Ovary (tissue), 9 donors: ENCODE data around the gene SLC9A7. TPM values are rescaled to one million over a fixed set of nuclear protein-coding genes. Genes with fewer than 3 reads are reported as not detected.

Source experiments
- DNase-seq, 5 donors: peaks; one replicate each; pipeline ENCODE4 v3.0.0-alpha.2; 2019 to 2020
- H3K27ac ChIP-seq, 2 donors: fragments of 200-600 bp; one replicate each; pipeline versions ENCODE4 v1.5.1 to v1.8.0; 2019 to 2022
- H3K27me3 ChIP-seq: fragments of 200-600 bp; one replicate; pipeline ENCODE4 v1.8.0; 2022
- H3K36me3 ChIP-seq: fragments of 200-600 bp; sonication (generic); one replicate; pipeline ENCODE4 v1.5.1; 2019
- H3K4me1 ChIP-seq: one replicate; pipeline ENCODE4 v1.8.1; 2013; ENCODE audit warnings: mild to moderate bottlenecking, moderate library complexity; ENCODE audit not compliant: insufficient read depth
- H3K4me3 ChIP-seq: fragments of 200-600 bp; sonication (generic); one replicate; pipeline ENCODE4 v1.5.1; 2017
- H3K9me3 ChIP-seq, 2 donors: fragments of 200-600 bp in 1 of 2; sonication (generic) in 1 of 2; one replicate each; pipeline versions ENCODE4 v1.5.1 to v1.8.1; 2013 to 2019; ENCODE audit warnings: mild to moderate bottlenecking in 1 of 2, moderate library complexity in 1 of 2
- EP300 ChIP-seq: sonication (generic); formaldehyde crosslinking; IDR thresholded peaks from one replicate; pipeline ENCODE4 v1.6.1; 2017; ENCODE audit warnings: antibody characterized with exemption
- POLR2A ChIP-seq: fragments of 450-650 bp; IDR thresholded peaks from one replicate; pipeline ENCODE4 v1.6.1; 2017; ENCODE audit warnings: antibody characterized with exemption, mild to moderate bottlenecking, moderate library complexity
- WGBS, 3 donors: extraction: QIAGEN DNeasy Blood & Tissue Kit in 1 of 3; methylation state at CpG; one replicate each; pipeline versions ENCODE4 v1.1.5 to v1.1.7; 2013 to 2017; 5-methylcytosine and 5-hydroxymethylcytosine counted together
- intact Hi-C, 4 donors: fragments of 100-400 bp; cut with DNase I; formaldehyde crosslinking; loops; one replicate each; pipeline versions ENCODE4 v1.11.0 to v1.15.1; 2022 to 2023
- polyA plus RNA-seq, 2 donors: library from polyadenylated mRNA; stranded (reverse); fragments of 200-250 nt in 1 of 2; fragments of 350-450 nt in 1 of 2; fragmentation: Illumina TruSeq in 1 of 2; extraction: RNeasy Lipid Tissue Mini Kit (QIAGEN cat#74804) in 1 of 2; gene quantifications; one replicate each; pipeline ENCODE4 v1.2.3, GENCODE V29; 2013 to 2014
- total RNA-seq, 7 donors: library from RNA; depleted of rRNA in 2 of 7; stranded (reverse); fragments of >200 nt in 2 of 7; fragmentation: NEBNext Ultra II Directional in 3 of 7; extraction: Animal tissue kit (Norgen Biotek cat#: 25700) in 3 of 7; gene quantifications; one replicate each; pipeline versions ENCODE4 v1.1.0 to v1.2.4, GENCODE V29; 2016 to 2023
- TF ChIP-seq, protein P1 (sequence below), 3 donors: fragments of 450-650 bp in 2 of 3; fragments of 200-600 bp in 1 of 3; IDR thresholded peaks; one replicate each; pipeline versions ENCODE4 v1.5.1 to v1.8.0; 2016 to 2022; ENCODE audit warnings: antibody characterized with exemption in 3 of 3, mild to moderate bottlenecking in 1 of 3
- donor health status: DM: no; HTN: no; CAD: no; lungs with moderate emphysema.
- donor health status: DM: no; HTN: no; CAD: no.
- donor health status: Bipolar disorder and iron deficiency.
- donor health status: DM: yes; HTN: yes; CAD: no.
- donor health status: DM: no; HTN: no; CAD: no.
- donor health status: DM: yes; HTN: yes; CAD: no.

Gene SLC9A7
- total and polyA plus RNA-seq, 9 donors: 2.2 to 22.3 (median 9.1) TPM

DNA sequence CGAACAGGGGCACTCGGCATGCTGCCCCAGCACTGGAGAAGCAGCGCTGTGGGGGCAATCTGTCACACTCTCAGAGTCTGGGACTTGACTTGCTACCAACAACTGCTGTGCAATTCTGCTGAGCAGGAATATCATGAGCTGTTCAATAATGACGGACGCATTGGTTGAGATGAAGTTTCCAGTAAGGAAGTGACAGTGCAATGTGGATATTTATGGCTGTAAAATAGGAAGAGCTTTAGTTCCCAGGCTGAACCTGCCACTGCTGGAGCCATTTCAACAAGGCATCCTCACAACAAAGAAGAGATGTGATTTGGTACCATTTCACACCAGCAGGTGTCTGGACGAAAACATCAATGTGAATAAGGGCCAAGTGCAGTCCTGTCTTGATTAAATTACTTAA lies 161.1 kb downstream of the SLC9A7 start:
- 64 to 77% (median 71%) methylated on average over 6 of the region's 6 CpGs for WGBS, 3 donors
- no peak for TF ChIP-seq POLR2A
- H3K27me3 ChIP-seq: no peaks in the 10 kb centered on the region
- no peak for DNase-seq
- no peaks in the 10 kb centered on the region for H3K9me3 ChIP-seq
- H3K4me3 ChIP-seq: no peak overlapping the region
- H3K4me1 ChIP-seq: peaks cover 2% of the 10 kb centered on the region
- no peak overlapping the region for H3K27ac ChIP-seq
- intact Hi-C loops: no loop called here
- H3K36me3 ChIP-seq: no peaks in the 10 kb centered on the region

DNA sequence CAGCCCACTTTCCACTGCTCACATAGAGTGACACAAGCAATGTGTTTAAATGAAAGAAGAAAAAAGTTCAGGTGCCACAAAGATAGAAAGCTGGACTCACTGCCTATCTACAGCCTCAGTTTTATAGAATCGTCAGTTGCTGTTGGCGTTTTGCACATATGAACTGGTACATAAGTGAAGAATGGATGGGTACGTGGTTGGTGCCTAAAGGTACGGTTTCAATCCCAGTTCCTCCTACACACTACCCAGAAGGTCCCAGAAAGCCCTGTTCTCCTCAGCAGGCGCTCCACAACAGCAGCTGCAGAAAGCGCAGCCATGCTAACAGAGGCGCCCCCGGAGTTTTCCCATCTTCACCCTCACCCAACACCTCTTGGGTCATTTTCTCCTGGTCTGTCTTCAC lies 161.7 kb downstream of the SLC9A7 start:
- intact Hi-C loops: no loop called here
- Histone ChIP-seq H3K27me3 (no peaks in the 10 kb centered on the region), H3K27ac (no peak overlapping the region), H3K9me3 (no peaks in the 10 kb centered on the region), H3K36me3 (no peaks in the 10 kb centered on the region), H3K4me3 (no peak overlapping the region), H3K4me1 (no peaks in the 10 kb centered on the region)
- no peak for DNase-seq
- WGBS, 3 donors: 84 to 87% (median 85%) methylated on average over 8 of the region's 8 CpGs
- TF ChIP-seq, protein P1, sequence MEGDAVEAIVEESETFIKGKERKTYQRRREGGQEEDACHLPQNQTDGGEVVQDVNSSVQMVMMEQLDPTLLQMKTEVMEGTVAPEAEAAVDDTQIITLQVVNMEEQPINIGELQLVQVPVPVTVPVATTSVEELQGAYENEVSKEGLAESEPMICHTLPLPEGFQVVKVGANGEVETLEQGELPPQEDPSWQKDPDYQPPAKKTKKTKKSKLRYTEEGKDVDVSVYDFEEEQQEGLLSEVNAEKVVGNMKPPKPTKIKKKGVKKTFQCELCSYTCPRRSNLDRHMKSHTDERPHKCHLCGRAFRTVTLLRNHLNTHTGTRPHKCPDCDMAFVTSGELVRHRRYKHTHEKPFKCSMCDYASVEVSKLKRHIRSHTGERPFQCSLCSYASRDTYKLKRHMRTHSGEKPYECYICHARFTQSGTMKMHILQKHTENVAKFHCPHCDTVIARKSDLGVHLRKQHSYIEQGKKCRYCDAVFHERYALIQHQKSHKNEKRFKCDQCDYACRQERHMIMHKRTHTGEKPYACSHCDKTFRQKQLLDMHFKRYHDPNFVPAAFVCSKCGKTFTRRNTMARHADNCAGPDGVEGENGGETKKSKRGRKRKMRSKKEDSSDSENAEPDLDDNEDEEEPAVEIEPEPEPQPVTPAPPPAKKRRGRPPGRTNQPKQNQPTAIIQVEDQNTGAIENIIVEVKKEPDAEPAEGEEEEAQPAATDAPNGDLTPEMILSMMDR (IDR thresholded peaks at IDR 0.05): no peak
- no peak for TF ChIP-seq POLR2A
- TF ChIP-seq EP300: no peak

DNA sequence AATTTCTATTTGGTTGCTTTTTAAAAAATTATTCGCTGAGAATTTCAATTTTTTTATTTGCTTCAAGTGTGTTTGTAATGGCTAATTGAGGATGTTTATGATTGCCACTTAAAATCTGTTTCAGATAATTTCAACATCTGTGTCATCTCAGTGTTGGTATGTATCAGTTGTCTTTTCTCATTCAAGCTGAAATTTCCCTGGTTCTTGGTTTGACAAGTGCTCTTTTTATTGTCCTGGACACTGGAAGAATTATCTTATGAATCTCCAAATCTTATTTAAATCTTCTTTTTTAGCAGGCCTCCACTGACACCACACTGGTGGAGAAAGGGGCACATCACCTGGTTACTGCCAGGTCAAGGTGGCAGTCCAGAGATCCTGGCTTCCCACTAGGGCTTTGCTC lies 163.8 kb downstream of the SLC9A7 start:
- intact Hi-C loops: no loop called here
- H3K4me3 ChIP-seq: no peak overlapping the region
- H3K27ac ChIP-seq: no peak overlapping the region
- H3K9me3 ChIP-seq: no peaks in the 10 kb centered on the region
- 61 to 64% (median 64%) methylated on average over 1 of the region's 1 CpG for WGBS, 3 donors
- no peaks in the 10 kb centered on the region for H3K27me3 ChIP-seq
- TF ChIP-seq EP300: no peak
- TF ChIP-seq POLR2A: no peak
- TF ChIP-seq, protein P1 (IDR thresholded peaks at IDR 0.05): no peak
- no peak for DNase-seq
- H3K4me1 ChIP-seq: no peaks in the 10 kb centered on the region
- H3K36me3 ChIP-seq: no peaks in the 10 kb centered on the region

DNA sequence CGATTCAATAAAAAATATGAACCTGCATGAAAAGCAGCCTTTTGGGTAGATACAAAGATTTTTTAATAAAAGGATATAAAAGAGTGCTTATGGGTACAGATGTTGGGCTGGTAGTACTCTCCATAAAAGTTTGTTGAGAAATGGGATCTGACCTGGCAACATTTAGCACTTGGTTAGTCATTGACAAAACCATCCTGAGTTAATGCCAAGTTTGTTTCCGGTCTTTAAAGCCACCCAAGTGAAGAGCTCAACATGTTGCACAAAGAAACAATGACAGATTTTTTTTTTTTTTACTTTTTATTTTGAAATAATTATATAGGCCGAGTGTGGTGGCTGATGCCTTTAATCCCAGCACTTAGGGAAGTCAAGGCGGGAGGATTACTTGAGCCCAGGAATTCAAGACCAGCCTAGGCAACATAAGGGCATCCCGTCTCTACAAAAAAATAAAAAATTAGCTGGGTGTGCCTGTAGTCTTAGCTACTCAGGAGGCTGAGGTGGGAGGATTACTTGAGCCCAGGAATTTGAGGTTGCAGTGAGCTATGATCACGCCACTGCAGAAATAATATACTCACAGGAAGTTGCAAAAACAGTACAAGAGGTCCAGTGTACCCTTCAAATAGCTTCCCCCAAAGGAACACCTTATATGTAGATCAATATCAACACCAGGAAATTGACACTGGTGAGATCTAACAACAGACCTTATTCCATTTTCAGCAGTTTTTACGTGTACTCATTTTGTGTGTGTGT lies 168.8 kb downstream of the SLC9A7 start:
- WGBS, 3 donors: 72 to 75% (median 72%) methylated on average over 7 of the region's 7 CpGs
- Histone ChIP-seq H3K9me3 (no peaks in the 10 kb centered on the region), H3K4me1 (peaks cover 4% of the 10 kb centered on the region), H3K36me3 (no peaks in the 10 kb centered on the region), H3K27ac (no peak overlapping the region), H3K4me3 (no peak overlapping the region), H3K27me3 (no peaks in the 10 kb centered on the region)
- intact Hi-C loops: no loop called here
- DNase-seq: no peak
- TF ChIP-seq EP300: no peak
- no peak for TF ChIP-seq POLR2A
- TF ChIP-seq, protein P1 (IDR thresholded peaks at IDR 0.05): no peak

DNA sequence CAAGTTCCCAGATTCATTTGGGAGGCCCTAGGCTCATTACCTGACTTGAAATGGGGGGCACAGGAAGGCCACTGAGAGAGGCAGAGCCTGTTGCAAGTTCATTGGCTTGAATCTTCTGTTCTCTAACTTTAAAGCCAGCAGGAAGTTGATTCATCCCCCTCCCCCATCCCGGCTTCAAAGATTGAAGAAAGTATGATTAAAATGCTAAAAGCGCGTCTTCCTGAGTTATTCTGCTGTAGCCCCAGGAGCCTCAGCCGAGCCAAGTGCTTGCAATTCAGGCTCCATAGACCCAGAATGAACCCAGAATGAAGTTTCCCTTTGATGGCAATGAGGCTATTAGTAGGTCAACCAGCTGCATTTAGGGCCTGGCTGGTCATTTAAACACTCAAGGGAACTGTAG lies 170.7 kb downstream of the SLC9A7 start:
- 30 to 39% (median 31%) methylated on average over 4 of the region's 4 CpGs for WGBS, 3 donors
- Histone ChIP-seq H3K36me3 (no peaks in the 10 kb centered on the region), H3K27me3 (no peaks in the 10 kb centered on the region), H3K9me3 (no peaks in the 10 kb centered on the region), H3K4me1 (peaks cover 4% of the 10 kb centered on the region), H3K4me3 (no peak overlapping the region), H3K27ac (peak overlapping the region in 1 of 2 donors; percentile 26)
- intact Hi-C loops: no loop called here
- TF ChIP-seq POLR2A (no peak), EP300 (no peak)
- TF ChIP-seq, protein P1 (IDR thresholded peaks at IDR 0.05): no peak
- peak in 2 of 5 donors; percentile 39 to 50 for DNase-seq
